Stimulated activated CD4-positive, alpha-beta T cell treated with anti-CD3 and anti-CD28 coated beads, Interleukin-12 subunit alpha, Interleukin-12 subunit beta, amount 100 ng/mL, for 24 hours (primary cell): Measurements from ENCODE around the gene CACNG7.
A peak's percentile ranks its signal among the peaks of the same experiment; 100 is the strongest.

ENCODE experiments used
- DNase-seq, 2 experiments: peaks; one replicate each; pipeline ENCODE4 v3.0.0-alpha.2; 2020; ENCODE audit warnings: low read depth in 2 of 2

The CACNG7 gene

DNA sequence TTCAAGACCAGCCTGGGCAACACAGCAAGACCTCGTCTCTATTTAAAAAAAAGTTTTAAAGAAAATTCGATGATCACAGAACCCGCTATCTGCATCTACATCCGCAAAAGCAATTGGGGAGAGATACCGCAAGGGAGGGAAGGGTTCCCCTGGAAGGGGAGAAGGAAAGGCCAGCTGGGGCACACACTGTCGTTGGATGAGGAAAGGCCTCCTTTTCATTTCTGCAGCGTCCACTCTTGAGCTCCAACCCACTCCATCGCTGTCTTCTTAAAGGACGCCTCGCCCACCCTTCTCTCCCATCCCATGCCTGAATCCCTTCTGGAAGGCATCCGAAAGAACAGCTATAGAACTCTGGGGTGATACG lies 30.3 kb upstream of the CACNG7 start:
- DNase-seq = no peak

- peak; percentile 57 to 79 for DNase-seq
Observed at GRCh38 chr19:53879140-53880081, 29.7 kb upstream of the CACNG7 start.

DNA sequence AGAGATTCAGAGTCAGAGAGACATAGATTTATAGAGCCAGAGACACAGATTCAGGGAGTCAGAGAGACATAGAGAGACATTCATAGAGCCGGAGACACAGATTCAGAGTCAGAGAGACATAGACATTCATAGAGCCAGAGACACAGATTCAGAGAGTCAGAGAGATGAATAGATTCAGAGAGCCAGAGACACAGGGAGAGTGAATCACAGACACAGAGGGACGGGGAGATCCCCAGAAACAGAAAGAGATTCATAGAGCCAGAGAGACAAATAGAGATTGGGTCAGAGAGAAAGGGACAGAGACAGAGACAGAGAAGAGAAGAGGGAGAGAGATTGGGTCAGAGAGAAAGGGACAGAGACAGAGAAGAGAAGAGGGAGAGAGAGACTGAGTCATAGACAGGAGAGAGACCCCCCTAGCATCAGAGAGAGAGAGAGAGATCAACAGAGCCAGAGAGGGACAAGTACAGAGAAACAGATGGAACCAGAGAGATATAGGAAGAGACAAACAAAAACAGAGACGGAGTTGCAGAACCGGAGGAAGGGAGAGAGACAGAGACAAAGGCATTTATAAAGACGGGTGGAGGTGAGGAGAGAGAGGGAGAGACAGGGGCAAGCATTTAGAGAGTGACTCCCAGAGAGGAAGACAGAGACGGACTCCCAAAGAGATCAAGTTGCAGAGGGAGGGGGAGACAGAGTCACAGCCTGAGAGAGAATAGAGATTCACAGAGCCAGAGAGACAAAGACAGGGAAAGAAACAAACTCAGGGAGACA lies 28.2 kb upstream of the CACNG7 start:
- no peak for DNase-seq

DNA sequence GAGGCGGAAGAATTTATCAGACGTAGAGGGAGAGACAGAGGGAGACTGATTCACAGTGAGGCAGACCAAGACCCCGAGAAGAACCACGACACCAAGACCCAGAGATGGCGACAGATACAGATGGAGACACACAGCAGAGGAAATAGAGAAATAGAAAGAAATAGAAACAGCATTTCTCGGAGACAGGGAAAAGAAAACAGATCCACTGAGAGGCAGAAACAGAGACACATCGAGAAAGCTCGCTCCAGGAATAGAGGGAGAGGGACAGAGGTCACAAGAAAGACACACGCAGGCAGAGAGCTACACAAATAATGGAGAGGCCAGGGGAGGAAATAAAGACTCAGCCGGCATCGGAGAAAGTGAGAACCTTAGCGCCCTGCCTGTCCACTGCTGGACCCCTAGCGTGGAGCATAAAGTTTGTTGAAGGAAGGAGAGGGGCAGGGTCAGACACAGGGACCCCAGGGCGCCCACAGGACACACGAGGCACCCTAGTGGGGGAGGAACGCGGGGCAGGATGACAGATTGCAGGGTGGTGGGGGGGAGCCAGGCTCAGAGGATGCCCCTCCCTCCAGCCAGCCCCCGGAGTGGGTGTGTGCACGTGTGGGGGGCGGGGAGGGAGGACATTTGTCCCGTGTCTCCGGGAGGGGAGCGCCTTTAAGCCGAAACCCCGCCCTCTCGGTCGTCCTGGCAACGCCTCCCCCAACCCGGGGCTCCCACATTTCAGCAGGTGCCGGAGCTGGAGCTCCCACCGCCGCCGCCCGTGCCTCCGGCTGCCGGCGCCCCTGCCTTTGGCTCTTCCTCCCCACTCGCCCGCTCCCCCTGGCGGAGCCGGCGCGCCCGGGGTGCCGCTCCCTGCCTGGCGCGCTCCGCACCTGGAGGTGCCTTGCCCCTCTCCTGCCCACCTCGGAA lies 27.3 kb upstream of the CACNG7 start, which contains the start of gene PRKCG:
Gene PRKCG (plus strand): TSS at position 716 of the 909 bp plus-strand sequence. CDS start 298 bp downstream, outside the sequence.
- no peak for DNase-seq

DNA sequence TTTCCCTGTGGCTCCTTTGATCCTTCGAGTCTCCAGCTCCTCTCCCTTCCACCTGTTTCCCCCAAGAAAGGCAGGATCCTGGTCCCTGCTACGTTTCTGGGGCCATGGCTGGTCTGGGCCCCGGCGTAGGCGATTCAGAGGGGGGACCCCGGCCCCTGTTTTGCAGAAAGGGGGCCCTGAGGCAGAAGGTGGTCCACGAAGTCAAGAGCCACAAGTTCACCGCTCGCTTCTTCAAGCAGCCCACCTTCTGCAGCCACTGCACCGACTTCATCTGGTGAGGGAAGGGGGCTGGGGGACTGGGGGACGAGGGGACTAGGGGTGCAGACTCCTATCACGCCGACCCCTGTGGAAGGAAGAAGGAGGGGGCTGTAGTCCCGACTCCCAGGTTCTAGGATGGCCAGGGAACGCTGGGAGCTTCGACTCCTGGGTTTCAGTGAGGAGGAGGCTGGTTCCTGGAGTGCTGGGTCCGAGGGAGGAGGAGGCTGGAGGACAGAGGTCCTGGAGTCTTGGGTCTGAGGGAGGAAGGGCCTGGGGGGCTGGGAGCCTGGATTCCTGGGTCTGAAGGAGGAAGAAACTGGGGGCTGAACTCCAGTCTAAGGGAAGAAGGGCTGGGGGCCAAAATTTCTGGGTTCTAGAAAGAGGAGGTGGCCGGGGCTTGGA lies 26.6 kb upstream of the CACNG7 start:
- no peak for DNase-seq

DNA sequence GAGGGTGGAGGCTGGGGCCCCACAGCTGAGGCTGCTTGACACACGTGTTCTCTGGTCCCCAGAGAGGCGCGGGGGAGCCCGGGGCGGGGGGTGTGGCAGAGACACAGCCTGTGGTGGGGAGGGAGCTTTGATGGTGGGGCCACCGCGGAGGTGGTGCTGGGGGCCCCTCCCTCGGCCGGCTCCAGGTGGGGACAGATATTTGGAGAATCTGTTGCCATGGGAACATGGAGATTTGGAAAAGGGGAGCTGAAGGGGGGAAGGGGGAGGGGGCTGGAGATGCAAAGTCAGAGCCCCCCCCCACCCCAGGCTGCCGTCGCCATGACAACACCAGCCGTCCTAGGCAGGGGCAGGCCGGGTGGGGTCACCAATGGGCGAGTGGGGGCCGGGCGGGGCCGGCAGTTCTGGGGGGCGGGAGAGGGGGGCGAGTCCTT lies 25.8 kb upstream of the CACNG7 start:
- no peak for DNase-seq

- DNase-seq = no peak
Observed at GRCh38 chr19:53883741-53884140, 25.3 kb upstream of the CACNG7 start.

GRCh38 chr19:53884256-53884655 lies 24.8 kb upstream of the CACNG7 start:
- DNase-seq = no peak

DNA sequence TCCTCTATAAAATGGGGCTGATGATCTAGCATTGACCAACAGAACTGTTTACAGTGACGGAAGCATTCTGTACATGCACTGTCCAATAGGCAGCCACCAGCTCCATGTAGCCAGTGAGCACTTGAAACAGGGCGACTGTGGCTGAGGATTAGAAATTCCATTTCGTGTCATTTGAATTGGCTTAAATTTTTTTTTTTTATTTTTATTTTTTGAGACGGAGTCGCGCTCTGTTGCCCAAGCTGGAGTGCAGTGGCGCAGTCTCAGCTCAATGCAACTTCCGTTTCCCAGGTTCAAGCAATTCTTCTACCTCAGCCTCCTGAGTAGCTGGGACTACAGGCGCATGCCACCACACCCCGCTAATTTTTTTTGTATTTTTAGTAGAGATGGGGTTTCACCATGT lies 24.0 kb upstream of the CACNG7 start:
- no peak for DNase-seq

DNA sequence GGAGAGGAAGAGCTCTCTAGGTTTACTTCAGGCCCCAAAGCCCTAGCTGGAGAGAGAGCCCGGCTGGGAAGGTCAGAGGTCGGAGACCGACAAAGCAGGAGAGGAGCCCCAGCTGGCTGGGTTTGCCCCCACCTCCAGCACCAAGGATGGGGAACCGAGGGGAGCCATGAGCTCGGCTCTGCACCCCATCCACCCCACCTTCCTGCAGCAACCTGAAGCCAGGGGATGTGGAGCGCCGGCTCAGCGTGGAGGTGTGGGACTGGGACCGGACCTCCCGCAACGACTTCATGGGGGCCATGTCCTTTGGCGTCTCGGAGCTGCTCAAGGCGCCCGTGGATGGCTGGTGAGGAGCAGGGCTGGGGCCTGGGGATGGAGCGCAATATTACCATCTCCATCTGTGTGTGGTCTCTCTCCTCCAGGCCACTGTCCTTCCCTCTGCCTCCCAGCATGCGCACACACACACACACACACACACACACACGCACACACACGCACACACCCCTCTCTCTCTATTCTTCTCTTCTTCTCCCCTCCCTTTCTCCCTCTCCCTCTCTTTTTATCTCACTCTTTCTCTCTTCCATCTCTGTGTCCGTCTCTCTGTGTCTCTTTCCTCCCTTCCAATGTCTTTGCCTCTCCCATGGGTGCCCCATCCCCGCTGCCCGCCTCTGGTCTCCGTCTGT lies 16.6 kb upstream of the CACNG7 start:
- no peak for DNase-seq

DNA sequence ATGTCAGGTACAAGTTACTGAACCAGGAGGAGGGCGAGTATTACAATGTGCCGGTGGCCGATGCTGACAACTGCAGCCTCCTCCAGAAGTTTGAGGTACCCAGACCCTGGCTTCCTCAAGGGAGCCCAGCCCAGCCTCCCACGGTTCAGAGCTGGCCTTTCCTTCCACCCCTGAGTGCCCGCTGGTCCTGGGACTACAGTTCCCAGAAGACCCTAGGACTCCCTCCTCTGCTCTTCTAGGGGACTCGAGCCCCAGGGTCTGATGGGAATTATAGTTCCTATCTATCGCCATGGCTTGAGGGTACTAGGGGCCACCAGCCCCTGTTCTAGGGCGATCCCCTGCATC lies 16.1 kb upstream of the CACNG7 start:
- DNase-seq = no peak

DNA sequence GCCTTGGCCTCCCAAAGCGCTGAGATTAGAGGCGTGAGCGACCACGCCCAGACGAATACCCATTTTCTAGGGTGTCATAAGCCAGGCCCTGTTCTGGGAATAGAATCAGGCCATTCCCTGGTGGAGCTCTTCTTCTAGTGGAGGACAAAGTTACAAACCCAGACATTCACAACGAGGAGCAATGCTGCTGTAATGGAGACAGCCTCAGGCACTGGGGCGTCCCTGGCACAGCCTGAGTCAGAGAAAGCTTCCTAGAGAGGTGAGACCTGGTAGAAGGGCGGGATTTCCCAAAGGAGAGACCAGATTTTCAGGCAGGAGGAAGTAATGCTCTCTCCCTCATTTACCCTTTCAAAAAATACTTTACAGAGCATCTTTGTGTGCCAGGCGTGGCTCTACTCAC lies 14.4 kb upstream of the CACNG7 start:
- no peak for DNase-seq

GRCh38 chr19:53896682-53897081 lies 12.4 kb upstream of the CACNG7 start:
- DNase-seq = no peak

- DNase-seq = no peak
Observed at GRCh38 chr19:53897459-53897858, 11.6 kb upstream of the CACNG7 start.

DNA sequence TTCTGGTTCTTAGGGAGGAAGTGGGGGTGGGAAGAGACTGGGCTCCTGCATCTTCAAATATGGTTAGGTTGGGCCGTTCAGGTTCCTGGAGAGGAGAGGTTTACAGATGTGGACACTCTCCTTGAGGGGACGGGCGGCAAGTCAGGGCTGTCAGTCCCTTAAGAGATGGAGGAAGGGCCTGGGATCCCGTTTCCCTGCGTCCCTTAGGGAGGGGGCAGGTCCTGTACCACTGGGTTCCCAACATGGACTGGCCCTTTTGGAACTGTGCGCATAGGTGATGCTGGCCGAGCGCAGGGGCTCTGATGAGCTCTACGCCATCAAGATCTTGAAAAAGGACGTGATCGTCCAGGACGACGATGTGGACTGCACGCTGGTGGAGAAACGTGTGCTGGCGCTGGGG lies 10.9 kb upstream of the CACNG7 start:
- DNase-seq = no peak

GRCh38 chr19:53898636-53899341 lies 10.3 kb upstream of the CACNG7 start:
- no peak for DNase-seq

- no peak for DNase-seq
Observed at GRCh38 chr19:53900191-53900860, 8.8 kb upstream of the CACNG7 start.

DNA sequence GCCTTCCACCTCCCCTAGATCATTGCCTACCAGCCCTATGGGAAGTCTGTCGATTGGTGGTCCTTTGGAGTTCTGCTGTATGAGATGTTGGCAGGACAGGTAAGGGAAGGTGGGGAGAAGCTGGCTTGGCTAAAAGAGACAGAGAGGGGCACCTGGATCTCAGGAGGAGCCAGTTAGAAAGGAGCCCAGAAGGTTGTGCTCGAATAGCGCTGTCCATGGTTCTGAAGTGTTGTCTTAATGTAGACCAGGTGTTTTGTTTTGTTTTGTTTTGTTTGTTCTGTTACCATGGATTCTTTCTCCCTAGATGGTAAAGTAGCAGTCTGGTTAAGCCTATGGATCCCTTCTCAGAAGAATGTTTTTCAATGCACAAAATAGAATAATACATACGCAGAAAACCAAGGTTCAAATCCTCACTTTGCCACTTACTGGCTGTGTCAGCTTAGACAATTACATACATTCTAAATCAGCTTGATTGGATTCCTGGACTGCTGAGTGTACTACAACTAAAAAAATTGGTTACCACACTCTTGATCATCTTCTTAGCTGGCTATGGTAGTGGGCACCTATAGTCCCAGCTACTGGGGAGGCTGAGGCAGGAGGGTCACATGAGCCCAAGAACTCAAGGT lies 5.9 kb upstream of the CACNG7 start:
- DNase-seq = no peak

- no peak for DNase-seq
Observed at GRCh38 chr19:53904909-53905308, 4.2 kb upstream of the CACNG7 start.
